CD4-positive, alpha-beta T cell treated with Interleukin-6 at 100 ng/mL for 8 hours (primary cell): ENCODE results near the gene GOLGA6L9.
"Not testable (repeated sequence)": the region's sequence is repeated elsewhere in the genome, so short reads cannot be mapped to it uniquely, and the experiment has no call there.

ENCODE experiments used
- DNase-seq: peaks from one replicate; pipeline ENCODE4 v3.0.0-alpha.2; 2020; ENCODE audit warnings: mixed read lengths, low spot score

The GOLGA6L9 gene

DNA sequence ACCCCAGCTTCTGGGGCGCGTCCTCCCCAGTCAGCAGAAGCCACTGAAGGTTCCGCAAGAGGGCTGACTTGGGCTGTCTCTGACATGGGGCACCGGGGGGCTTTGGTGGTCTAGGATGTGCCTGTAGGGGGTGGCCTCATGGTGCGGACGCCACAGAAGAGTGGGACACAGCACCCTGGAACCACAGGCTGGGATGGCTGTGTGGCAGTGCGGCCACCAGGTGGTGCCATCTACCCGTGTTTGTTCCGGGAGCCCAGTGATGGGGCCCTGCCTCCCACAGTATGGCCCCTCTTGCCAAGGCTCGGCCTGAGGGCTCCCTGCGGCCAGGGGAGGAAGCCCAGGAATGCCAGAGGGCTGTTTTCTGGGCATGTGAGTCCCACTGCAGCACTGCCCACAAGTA is 38.6 kb downstream of the GOLGA6L9 start:
- not testable (repeated sequence) for DNase-seq

DNA sequence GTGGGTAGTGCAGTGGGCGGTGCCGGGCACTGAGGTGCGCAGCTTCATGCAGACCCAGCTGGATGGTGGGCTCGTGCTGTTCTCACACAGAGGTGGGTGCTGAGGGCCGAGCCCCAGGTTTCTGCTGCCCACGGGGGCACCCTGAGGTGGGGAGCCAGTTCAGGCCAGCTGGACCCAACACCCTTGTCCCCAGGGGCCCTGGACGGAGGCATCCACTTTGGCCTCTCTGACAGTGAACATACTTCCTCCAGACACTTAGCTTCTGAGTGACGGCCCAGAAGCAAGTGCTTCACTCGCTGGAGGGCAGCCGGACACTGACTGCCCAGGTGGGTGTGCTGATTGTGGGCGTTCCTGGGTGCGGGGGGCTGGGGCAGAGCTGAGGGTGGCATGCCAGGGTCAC is 39.8 kb downstream of the GOLGA6L9 start:
- not testable (repeated sequence) for DNase-seq

DNA sequence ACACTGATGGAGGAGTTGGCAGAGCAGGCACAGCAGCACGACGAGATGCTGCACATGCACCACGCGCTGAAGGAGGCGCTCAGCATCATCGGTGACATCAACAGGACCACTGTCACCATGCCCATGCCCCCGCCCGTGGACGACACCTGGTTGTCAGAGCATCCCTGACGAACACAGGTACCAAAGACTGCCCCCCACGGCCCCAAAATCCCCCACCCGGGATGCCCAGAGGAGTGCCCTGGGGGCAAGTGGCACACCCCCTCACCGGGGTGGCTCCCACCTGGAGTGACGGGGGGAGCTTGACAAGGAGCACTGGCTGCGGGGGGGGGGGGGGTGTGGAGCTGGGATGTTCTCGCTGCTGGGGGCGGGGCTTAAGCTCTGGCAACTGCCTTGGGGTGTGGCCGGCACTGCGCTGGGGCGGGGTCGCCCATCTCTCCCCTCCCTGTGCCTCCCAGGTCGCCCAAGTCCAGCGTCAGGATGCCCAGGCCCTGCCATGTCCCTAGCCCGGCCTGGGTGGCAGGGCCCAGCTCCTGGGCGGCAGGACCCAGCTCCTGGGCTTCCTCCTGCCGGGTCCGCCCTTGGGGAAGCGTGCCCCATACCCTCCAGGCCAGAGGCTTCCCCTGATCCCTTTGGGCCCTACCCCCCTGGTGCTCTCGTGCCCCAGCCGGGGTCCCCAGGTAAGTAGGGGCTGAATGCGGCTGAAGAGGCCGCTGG is 42.8 kb downstream of the GOLGA6L9 start:
- not testable (repeated sequence) for DNase-seq

DNA sequence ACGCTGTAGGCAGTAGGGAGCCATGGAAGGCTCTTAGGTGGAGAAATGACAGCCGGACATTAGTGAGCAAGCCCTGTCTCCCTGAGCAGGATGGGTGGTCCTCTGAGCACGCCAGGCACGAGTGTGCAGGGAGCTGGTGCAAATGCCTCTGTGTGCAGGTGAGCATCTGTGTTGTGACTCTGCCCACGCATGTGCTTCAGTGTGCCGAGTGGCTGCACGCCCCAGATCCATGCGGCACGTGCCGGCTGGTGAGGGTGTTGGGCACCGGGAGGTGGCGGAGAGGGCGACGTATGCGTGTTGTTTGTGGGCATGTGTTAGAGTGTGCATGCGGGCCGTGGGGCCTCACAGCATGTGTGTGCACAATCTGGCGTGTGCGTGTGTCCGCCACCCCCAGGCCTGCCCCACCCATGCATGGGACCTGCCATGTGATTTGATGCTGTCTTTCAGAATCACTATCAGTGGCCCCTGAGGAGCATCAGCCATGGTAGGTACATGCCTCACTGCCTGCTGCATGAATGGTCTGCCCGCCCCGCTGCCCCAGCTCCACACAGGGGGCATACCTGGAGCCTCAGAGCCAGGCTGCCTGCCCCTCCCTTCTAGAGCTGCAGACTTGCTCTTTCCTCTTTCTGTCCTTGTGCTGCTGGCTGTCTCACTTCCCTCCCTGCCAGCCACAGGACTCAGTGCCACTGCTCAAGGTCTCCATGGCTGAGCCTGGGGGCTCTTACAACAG is 45.1 kb downstream of the GOLGA6L9 start:
- DNase-seq = not testable (repeated sequence)

DNA sequence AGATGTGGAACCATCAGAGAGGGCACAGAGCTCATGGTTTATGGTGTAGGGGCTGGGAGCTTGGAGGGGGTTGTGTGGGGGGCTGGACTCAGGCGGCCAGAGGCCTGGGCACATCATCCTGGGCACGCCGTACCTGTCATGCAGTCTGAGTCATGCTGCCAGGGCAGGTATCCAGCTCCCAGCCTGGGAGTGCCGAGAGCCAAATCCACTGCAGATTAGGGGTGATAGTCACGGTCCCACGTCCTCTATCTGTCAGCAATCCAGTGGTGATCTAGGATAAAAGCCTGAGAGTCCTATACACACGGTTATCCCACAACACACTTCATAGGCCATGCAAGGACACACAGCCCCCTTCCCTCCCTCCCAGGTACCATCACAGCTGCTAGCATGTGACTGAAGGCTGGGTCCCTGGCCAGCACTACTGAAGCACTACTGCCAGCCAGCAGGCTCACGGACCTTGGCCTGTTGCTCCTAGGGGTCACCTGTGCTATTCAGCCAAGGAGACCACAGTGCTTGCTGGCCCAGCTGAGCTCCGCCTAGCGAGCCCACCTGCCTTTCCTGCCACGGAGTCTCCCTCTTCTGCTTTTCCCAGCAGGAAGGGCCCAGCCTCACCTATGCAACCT is 45.8 kb downstream of the GOLGA6L9 start:
- not testable (repeated sequence) for DNase-seq

DNA sequence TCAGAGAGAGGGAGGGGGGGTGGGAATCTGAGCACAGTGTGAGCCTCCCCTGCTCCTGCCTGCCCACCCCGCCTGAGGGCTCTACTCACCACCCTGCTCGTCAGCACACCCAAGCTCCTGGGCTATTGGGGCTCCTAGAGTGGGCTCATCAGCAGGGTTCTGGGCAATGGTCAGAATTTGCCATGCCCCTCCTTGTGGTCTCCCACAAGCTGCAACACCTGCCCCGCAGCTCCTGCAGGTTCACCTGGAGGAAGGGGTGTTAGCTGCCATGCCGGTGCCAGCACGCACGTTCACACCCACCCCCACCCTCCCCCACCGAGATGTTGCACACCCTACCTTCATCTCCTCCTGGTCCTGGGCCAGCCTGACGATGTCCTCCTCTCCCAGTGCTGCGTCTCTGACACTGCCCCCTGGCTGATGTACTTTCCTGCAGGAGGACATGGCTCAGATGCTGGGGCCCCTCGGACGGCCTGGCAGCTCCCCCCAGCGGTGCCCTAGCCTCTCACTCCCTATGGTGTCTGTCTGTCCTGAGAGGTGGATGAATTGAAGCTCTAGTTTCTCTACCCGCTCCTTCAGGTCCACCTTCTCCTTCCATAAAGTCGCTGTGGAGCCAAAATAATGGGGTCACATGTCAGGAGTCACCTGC is 47.2 kb downstream of the GOLGA6L9 start:
- DNase-seq = not testable (repeated sequence)

DNA sequence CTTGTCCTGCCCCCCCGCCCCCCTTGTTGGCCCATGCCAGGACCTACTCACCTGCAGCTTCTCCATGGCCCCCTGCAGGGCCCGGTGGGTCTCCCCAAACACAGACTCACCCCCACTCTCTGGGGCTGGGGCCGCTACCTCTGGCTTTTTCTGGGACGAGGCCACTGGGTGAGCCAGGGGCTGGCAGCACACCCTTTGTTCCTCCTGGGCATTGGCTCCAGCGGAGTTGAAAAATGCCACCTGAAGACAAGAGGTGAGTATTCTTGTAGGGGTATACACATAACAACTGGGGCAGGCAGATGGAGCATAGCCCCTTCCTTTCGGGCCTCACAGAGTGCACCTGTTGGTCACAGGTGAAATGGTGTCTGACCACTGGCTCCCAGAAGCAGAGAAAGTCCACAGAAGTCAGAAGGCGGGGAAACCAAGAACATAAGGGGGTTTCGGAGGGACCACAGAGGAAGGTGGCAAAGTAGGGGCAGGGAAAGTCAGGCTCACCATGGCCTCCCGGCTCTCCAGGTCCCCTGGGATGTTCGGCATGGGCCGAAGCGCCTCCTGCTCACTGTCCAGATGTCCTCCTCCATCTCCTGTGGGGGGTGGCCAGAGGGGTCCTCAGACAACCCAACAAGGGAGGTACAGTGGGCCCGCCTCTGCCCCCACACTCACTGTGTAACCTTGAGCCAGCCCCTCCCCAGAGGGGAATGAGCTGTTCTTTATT is 47.9 kb downstream of the GOLGA6L9 start:
- DNase-seq = not testable (repeated sequence)
